SK-N-SH treated with all-trans-retinoic acid at 6 μM for 48 hours (cell line): ENCODE data around the gene LCLAT1.

Experiments
- CSDC2 ChIP-seq: fragments of 250-450 bp; sonication (Bioruptor Pico); IDR thresholded peaks from 2 replicates; pipeline ENCODE4 v1.5.0; 2020; ENCODE audit warnings: mild to moderate bottlenecking, moderate library complexity
- TF ChIP-seq, protein P1 (sequence below): fragments of 250-450 bp; sonication (Bioruptor Pico); IDR thresholded peaks from 2 replicates; pipeline ENCODE4 v1.8.0; 2020; ENCODE audit warnings: mild to moderate bottlenecking, moderate library complexity, borderline replicate concordance
- TF ChIP-seq, protein P2 (sequence below): fragments of 250-450 bp; sonication (Bioruptor Pico); IDR thresholded peaks from 2 replicates; pipeline ENCODE4 v1.8.0; 2021; ENCODE audit warnings: low read depth, mild to moderate bottlenecking, moderate library complexity, borderline replicate concordance

- TF ChIP-seq, protein P1, sequence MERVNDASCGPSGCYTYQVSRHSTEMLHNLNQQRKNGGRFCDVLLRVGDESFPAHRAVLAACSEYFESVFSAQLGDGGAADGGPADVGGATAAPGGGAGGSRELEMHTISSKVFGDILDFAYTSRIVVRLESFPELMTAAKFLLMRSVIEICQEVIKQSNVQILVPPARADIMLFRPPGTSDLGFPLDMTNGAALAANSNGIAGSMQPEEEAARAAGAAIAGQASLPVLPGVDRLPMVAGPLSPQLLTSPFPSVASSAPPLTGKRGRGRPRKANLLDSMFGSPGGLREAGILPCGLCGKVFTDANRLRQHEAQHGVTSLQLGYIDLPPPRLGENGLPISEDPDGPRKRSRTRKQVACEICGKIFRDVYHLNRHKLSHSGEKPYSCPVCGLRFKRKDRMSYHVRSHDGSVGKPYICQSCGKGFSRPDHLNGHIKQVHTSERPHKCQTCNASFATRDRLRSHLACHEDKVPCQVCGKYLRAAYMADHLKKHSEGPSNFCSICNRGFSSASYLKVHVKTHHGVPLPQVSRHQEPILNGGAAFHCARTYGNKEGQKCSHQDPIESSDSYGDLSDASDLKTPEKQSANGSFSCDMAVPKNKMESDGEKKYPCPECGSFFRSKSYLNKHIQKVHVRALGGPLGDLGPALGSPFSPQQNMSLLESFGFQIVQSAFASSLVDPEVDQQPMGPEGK (CRISPR knock-in tag): no peak
- TF ChIP-seq CSDC2 (CRISPR knock-in tag): no peak
- TF ChIP-seq, protein P2, sequence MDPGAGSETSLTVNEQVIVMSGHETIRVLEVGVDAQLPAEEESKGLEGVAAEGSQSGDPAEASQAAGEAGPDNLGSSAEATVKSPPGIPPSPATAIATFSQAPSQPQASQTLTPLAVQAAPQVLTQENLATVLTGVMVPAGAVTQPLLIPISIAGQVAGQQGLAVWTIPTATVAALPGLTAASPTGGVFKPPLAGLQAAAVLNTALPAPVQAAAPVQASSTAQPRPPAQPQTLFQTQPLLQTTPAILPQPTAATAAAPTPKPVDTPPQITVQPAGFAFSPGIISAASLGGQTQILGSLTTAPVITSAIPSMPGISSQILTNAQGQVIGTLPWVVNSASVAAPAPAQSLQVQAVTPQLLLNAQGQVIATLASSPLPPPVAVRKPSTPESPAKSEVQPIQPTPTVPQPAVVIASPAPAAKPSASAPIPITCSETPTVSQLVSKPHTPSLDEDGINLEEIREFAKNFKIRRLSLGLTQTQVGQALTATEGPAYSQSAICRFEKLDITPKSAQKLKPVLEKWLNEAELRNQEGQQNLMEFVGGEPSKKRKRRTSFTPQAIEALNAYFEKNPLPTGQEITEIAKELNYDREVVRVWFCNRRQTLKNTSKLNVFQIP: no peak
Observed at GRCh38 chr2:30414961-30415360, 32.1 kb upstream of the LCLAT1 start.
